HUES48 (cell line): ENCODE data around the gene PIGZ.

Experiments
- H3K27ac ChIP-seq: one replicate; pipeline ENCODE4 v1.7.0; 2013; ENCODE audit warnings: low read depth, low read length, inconsistent platforms
- H3K27me3 ChIP-seq: 2 replicates; pipeline ENCODE4 v1.6.1; 2013; ENCODE audit warnings: mild to moderate bottlenecking, low read length; ENCODE audit not compliant: control insufficient read depth, insufficient read depth
- H3K36me3 ChIP-seq: 2 replicates; pipeline ENCODE4 v1.6.1; 2013; ENCODE audit warnings: low read length; ENCODE audit not compliant: control insufficient read depth, insufficient read depth
- H3K4me1 ChIP-seq: 2 replicates; pipeline ENCODE4 v1.6.1; 2013; ENCODE audit warnings: mild to moderate bottlenecking, low read length; ENCODE audit not compliant: control insufficient read depth, insufficient read depth
- H3K4me3 ChIP-seq: 2 replicates; pipeline ENCODE4 v1.5.1; 2013; ENCODE audit warnings: mild to moderate bottlenecking, low read depth, low read length
- H3K9ac ChIP-seq: 2 replicates; pipeline ENCODE4 v1.6.1; 2013; ENCODE audit warnings: mild to moderate bottlenecking, low read depth, low read length, moderate library complexity
- H3K9me3 ChIP-seq: 2 replicates; pipeline ENCODE4 v1.6.1; 2013; ENCODE audit warnings: low read length; ENCODE audit not compliant: control insufficient read depth, insufficient read depth

Gene PIGZ

DNA sequence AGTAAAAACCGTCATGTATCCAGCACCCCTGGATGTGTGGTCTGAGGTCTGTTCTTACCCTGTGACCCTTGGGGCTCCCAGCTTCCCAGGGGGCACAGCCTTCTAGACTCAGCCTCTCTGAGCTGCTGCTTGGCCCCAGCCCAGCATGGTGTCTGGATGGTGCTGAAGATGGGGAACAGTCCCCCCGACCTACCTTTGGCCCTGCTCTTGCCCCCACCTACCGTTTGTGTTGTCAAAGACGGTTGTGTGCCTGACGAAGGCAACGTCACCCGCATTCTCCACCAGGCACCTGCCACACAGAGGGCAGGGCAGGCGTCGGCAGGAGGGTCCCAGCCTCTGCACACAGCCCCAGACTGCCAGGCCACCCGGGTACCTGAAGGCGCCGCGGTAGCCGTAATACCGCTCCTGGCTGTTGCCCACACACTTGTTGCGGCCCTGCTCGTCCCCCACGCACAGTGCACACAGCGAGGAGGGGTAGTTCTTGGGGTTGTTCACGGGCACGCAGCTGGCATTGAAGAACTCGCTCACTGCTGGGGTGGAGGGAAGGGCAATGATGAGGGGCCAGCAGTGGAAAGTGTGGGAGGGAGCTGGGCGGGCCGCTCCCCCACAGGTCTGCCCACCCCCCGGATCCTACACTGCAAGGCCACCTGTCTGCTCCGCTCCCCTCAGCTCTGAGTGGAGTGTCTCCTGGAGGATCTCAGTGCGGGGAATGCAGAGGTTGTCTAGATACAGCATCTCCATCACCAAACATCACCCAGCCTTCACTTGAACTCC is 40.0 kb upstream of the PIGZ start:
- Histone ChIP-seq H3K27ac (no peak overlapping the region), H3K9ac (no peak overlapping the region), H3K36me3 (no peaks in the 10 kb centered on the region), H3K27me3 (peaks cover 20% of the 10 kb centered on the region), H3K4me1 (peaks cover 6% of the 10 kb centered on the region), H3K9me3 (no peaks in the 10 kb centered on the region), H3K4me3 (no peak overlapping the region)

DNA sequence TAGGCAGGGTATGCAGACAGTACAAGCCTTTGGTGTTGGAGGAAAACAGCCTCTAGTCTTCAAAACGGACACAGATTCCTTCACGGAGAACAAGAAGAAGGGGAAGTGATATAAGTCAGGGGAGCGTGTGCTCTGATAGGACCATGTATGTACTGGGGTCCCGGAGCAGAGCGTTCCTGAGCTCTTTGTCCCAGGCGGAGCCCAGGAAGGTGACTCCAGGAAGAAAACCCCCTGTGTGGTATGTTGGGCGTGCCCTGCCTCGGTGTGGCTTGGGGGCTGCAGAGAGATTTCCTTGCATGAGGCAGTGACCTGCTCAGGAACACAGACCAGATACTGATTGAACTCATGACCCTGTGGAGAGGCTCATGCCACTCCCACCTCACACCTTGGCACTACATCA is 39.3 kb upstream of the PIGZ start:
- peaks cover 6% of the 10 kb centered on the region for H3K4me1 ChIP-seq
- H3K9ac ChIP-seq, result no peak overlapping the region
- peaks cover 23% of the 10 kb centered on the region for H3K27me3 ChIP-seq
- no peaks in the 10 kb centered on the region for H3K9me3 ChIP-seq
- no peak overlapping the region for H3K27ac ChIP-seq
- H3K4me3 ChIP-seq, result no peak overlapping the region
- no peaks in the 10 kb centered on the region for H3K36me3 ChIP-seq

DNA sequence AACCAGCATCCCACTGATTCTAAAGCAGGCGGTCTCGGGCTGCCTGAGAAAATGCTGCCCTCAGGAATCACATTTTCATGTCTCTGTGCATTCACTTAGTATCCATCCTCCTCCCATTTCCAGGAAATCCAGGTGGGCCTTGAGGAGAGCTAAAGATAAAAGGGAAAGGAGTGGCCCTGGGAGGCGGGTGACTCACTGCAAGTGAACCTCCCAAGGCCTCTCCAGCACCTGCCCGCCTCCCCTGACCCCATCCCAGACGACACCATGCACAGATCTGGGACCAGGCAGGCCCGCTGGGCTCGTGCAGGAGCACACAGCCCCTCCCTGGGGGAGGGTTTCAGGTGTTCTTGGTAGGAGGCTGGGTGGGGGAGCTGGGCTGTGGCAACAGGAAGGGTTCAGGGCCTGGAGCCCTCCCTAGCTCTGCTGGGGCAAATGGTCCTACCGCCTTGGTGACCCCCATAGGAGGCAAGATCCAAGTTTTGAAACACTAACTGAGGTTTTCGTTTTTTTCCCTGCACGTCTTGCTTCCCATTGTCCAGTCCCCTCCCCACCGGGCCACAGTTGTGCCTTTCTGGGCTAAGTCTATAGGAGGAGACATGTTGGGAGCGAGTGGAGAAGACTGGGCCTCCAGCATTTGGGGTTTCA is 38.8 kb upstream of the PIGZ start:
- Histone ChIP-seq H3K27me3 (peaks cover 23% of the 10 kb centered on the region), H3K4me3 (no peak overlapping the region), H3K9me3 (no peaks in the 10 kb centered on the region), H3K27ac (no peak overlapping the region), H3K36me3 (no peaks in the 10 kb centered on the region), H3K4me1 (peaks cover 6% of the 10 kb centered on the region), H3K9ac (no peak overlapping the region)

GRCh38 chr3:197006860-197007259 is 38.2 kb upstream of the PIGZ start:
- H3K27ac ChIP-seq, result no peak overlapping the region
- H3K36me3 ChIP-seq, result no peaks in the 10 kb centered on the region
- H3K4me1 ChIP-seq, result peaks cover 6% of the 10 kb centered on the region
- no peaks in the 10 kb centered on the region for H3K9me3 ChIP-seq
- H3K4me3 ChIP-seq, result no peak overlapping the region
- no peak overlapping the region for H3K9ac ChIP-seq
- H3K27me3 ChIP-seq, result peaks cover 23% of the 10 kb centered on the region

- H3K9ac ChIP-seq, result no peak overlapping the region
Measured at GRCh38 chr3:197006446-197006845, 37.8 kb upstream of the PIGZ start.

DNA sequence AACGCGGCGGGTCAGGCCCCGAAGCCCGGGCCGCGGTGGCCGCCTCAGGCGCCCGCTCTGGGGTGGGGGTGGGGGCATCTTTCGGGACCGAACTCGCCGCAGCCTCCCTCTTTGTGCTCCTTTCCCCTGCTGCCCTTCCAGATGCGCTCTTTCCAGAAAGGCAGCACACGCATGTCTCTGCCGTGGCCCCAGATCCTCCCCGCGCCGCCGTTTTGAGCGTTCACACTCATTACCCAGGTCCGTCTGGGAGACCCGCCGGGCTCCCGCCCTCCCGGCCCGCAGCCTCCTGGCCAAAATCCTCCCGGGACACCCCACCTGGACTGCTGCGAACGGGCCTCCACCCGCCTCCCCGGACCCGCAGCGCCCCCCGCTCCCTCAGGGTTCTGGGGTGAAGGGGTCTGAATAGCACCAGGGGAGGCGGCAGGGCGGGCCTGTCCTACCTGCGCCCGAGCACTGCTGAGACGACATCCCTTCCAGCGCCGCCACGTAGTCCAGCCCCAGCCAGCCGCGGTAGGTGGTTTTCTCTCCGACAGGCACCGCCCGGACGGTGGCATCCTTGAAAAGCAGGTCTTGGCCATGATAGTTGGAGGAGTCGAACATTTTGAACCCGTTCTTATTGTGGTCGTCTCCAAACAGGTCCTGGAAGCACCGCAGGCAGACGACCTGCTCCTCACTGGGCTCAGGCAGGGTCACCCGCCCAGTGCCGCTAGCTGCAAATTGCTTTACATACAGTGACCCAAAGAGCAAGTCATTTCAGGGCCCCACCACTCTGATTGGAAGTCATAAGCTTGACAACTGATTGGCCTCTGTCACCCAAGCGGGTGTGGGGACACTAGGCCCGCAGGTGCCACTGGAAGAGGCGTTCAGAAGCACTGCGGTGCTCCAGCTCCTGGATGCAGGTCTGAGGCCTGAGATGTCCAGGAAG is 35.1 kb upstream of the PIGZ start:
- Histone ChIP-seq H3K27ac (no peak overlapping the region), H3K4me3 (peak overlapping the region; percentile 55), H3K36me3 (no peaks in the 10 kb centered on the region), H3K4me1 (peaks cover 6% of the 10 kb centered on the region), H3K9me3 (no peaks in the 10 kb centered on the region), H3K9ac (no peak overlapping the region), H3K27me3 (peaks cover 23% of the 10 kb centered on the region)

More at GRCh38 chr3:197006446-197006845, 37.8 kb upstream of the PIGZ start:
- no peak overlapping the region for H3K27ac ChIP-seq
- H3K4me1 ChIP-seq, result peaks cover 6% of the 10 kb centered on the region
- H3K27me3 ChIP-seq, result peaks cover 23% of the 10 kb centered on the region
- no peak overlapping the region for H3K4me3 ChIP-seq
- no peaks in the 10 kb centered on the region for H3K36me3 ChIP-seq
- H3K9me3 ChIP-seq, result no peaks in the 10 kb centered on the region

DNA sequence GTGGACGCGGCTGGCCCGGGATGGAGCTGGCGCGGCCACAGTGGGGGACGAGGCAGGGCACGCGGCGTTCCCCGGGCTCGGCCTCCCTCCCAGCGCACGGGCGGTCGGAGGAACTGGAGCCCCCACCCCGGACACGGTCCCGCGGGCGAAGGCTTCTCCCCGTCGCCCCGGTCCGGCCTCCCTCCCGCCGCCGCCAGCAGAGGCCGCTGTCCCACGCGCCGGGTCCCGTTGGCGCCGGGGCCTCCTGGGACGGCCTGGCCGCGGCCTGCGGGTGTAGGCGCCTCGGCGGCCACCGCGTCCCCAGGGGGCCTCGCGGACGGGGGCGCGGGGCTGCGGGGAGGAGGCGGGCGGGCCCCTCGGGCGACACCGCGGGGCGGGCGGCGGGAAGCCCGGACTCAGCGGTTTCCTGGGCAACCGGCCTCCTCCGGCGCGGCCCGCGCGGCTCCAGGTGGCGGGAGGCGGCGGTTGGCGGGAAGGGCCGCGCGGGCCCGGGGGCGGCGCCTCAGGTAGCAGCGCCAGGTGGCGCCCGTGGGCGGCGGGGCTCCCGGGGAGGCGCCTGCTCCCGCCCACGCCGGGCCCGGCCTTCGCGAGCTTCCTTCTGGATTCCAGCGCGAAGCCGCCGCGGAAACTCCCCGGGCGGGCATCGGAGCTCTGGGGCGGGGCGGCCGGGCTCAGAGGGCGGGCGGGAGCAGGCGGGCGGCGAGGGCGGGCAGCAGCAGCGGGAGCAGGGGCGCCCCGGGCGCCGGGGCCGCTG is 34.2 kb upstream of the PIGZ start:
- Histone ChIP-seq H3K36me3 (no peaks in the 10 kb centered on the region), H3K27me3 (peaks cover 23% of the 10 kb centered on the region), H3K4me3 (peak overlapping the region; percentile 49; the same call in 1 of the 2 replicates), H3K9ac (no peak overlapping the region; the same call in 1 of the 2 replicates), H3K4me1 (peaks cover 6% of the 10 kb centered on the region), H3K9me3 (no peaks in the 10 kb centered on the region), H3K27ac (no peak overlapping the region)

DNA sequence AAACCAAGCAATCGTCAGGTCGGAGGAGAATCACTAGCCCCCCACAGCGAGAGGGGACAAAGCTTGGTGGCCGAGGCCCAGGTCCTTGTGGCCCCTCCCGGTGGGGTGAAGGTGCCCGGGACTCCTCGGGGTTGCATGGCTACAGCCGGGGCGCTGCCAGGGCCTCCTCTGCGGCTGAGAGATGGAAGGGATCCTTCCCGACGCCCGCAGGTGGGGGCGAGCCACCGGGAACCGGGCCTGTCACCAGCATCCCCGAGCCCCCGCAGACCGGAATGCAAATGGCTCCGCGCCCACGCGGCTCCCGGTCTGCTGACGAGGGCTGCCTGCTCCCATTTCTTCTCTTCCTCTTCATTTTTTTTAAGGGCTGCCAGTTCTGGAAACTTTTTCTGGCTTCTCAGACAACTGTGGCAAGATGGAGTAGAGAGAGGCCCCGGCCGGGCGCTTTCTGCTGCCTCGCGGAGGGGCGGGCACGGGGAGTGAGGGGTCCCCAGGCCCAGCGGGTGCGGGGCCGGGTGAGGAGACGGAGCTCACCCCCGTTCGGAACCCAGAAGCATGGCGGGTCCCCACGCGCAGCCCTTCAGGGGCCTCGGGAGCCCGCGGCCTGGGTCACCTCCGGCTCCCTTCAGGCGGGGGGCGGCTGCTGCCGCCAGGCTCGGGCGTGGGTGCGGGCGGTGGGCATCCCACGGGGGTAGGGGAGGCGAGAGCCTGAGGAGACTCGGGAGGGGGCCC is 33.5 kb upstream of the PIGZ start:
- Histone ChIP-seq H3K36me3 (no peaks in the 10 kb centered on the region), H3K4me1 (peaks cover 6% of the 10 kb centered on the region), H3K9me3 (no peaks in the 10 kb centered on the region), H3K27me3 (peaks cover 23% of the 10 kb centered on the region), H3K4me3 (peak overlapping the region; percentile 49; the same call in 1 of the 2 replicates), H3K27ac (no peak overlapping the region), H3K9ac (no peak overlapping the region)

GRCh38 chr3:197001106-197001971 is 32.7 kb upstream of the PIGZ start:
- no peaks in the 10 kb centered on the region for H3K9me3 ChIP-seq
- H3K36me3 ChIP-seq, result no peaks in the 10 kb centered on the region
- H3K4me1 ChIP-seq, result peaks cover 6% of the 10 kb centered on the region
- H3K27me3 ChIP-seq, result peaks cover 23% of the 10 kb centered on the region
- no peak overlapping the region for H3K9ac ChIP-seq
- no peak overlapping the region for H3K27ac ChIP-seq
- no peak overlapping the region for H3K4me3 ChIP-seq
